Skeletal muscle tissue (tissue), 4 donors: Measurements from ENCODE around the gene NPTX1. TPM values are rescaled to one million over a fixed set of nuclear protein-coding genes. Genes with fewer than 3 reads are reported as not detected.

Source experiments
- H3K27ac ChIP-seq: one replicate; pipeline ENCODE4 v1.7.0; 2013; ENCODE audit warnings: mild to moderate bottlenecking, low read depth, low read length, inconsistent platforms
- H3K27me3 ChIP-seq, 3 donors: one replicate each; pipeline ENCODE4 v1.7.0; 2013; ENCODE audit warnings: low read length in 3 of 3; ENCODE audit not compliant: control insufficient read depth in 3 of 3, insufficient read depth in 3 of 3
- H3K36me3 ChIP-seq, 3 donors: one replicate each; pipeline ENCODE4 v1.7.0; 2013; ENCODE audit warnings: low read length in 3 of 3; ENCODE audit not compliant: control insufficient read depth in 3 of 3, insufficient read depth in 3 of 3
- H3K4me1 ChIP-seq, 3 donors: one replicate each; pipeline ENCODE4 v1.7.0; 2013; ENCODE audit warnings: low read length in 3 of 3, mild to moderate bottlenecking in 3 of 3; ENCODE audit not compliant: control insufficient read depth in 3 of 3, insufficient read depth in 3 of 3
- H3K4me3 ChIP-seq, 3 donors: one replicate each; pipeline ENCODE4 v1.7.0; 2013; ENCODE audit warnings: low read length in 3 of 3
- H3K9ac ChIP-seq, 3 donors: one replicate each; pipeline ENCODE4 v1.7.0; 2013; ENCODE audit warnings: low read length in 3 of 3, mild to moderate bottlenecking in 3 of 3, moderate library complexity in 2 of 3, low read depth in 1 of 3
- H3K9me3 ChIP-seq, 3 donors: one replicate each; pipeline ENCODE4 v1.7.0; 2013; ENCODE audit warnings: low read length in 3 of 3; ENCODE audit not compliant: control insufficient read depth in 3 of 3
- total RNA-seq: library from RNA; depleted of rRNA; stranded (reverse); fragments of >200 nt; gene quantifications from one replicate; pipeline ENCODE4 v1.2.3, GENCODE V29; 2014
- donor health status: Osteomylitis.

Gene NPTX1
- total RNA-seq, 1 donor from 2014 or later, result 1.0 TPM

DNA sequence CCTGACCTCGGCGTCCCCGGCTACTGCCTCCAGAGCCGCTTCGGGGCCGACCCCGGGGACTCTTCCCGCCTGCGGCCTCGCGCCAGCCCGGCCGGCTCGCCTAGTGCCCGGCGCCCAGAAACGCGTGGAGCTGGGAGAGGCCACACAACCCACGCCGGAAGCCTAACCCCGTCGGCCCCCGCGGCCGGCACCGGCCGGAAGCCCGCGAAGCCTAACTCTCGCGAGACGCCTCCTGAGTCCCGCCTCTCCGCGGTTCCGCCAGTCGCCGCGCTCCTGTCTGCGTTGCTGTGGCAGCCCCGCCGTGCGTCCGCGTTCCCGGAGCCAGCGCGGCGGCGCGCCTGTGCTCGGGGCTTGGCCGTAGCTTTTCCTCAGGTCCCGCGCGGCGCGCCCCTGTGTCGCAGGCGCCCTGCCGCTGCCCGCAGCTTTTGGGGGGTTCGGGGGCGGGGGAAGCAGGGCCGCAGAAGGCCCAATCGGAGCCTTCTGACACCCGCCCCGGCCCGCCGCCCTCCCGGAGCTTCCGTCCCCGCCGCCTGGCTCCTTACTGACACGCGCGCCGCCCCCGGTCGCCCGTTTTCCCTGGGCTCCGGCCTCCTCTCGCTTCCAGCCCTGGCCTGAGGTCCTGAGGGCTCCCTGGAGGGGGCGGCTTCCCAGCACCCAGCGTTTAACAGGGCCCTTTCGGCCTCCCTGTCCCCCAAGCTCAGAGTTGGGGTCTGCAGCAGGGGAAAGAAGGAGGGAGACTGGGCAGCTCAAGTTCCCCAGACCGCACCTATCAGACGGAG lies 21.7 kb downstream of the NPTX1 start:
- Histone ChIP-seq H3K27me3 (no peaks in the 10 kb centered on the region), H3K36me3 (no peaks in the 10 kb centered on the region), H3K4me1 (peaks cover 36 to 47% (median 40%) of the 10 kb centered on the region in 3 donors), H3K9me3 (no peaks in the 10 kb centered on the region), H3K9ac (peak overlapping the region; percentile 92 to 96 (median 95)), H3K4me3 (peak overlapping the region; percentile 88 to 94 (median 89)), H3K27ac (peak overlapping the region; percentile 96)

DNA sequence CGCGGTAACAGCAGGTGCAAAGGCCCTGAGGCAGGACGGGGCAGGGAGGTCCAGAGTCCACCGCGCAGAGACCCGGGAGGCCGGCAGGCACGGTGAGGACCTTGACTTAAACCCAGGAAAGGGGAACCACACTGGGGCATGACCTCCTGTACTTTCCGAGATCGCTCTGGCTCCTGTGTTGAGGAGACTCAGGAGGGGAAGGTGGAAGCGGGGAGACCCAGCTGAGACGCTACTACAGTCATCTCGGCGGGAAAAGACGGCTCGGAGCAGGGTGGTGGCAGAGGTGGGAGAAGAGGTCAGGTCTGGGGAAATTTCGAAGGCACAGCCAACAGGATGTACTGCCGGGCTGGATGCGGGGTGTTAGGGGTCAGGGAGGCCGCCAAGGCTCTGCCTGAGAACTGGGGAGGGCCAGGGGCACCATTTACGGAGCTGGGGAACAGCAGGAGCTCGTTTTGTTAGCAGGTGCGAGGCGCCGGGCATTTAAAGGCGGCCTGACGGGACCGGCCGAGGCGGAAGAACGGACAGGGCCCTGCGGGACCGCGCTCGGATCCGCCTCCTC lies 22.3 kb downstream of the NPTX1 start:
- no peaks in the 10 kb centered on the region for H3K27me3 ChIP-seq
- no peaks in the 10 kb centered on the region for H3K9me3 ChIP-seq
- peak overlapping the region; percentile 92 to 96 (median 95) for H3K9ac ChIP-seq
- peak overlapping the region; percentile 96 for H3K27ac ChIP-seq
- H3K4me1 ChIP-seq, result peaks cover 36 to 44% (median 41%) of the 10 kb centered on the region in 3 donors
- H3K4me3 ChIP-seq, result peak overlapping the region; percentile 88 to 94 (median 89)
- no peaks in the 10 kb centered on the region for H3K36me3 ChIP-seq

DNA sequence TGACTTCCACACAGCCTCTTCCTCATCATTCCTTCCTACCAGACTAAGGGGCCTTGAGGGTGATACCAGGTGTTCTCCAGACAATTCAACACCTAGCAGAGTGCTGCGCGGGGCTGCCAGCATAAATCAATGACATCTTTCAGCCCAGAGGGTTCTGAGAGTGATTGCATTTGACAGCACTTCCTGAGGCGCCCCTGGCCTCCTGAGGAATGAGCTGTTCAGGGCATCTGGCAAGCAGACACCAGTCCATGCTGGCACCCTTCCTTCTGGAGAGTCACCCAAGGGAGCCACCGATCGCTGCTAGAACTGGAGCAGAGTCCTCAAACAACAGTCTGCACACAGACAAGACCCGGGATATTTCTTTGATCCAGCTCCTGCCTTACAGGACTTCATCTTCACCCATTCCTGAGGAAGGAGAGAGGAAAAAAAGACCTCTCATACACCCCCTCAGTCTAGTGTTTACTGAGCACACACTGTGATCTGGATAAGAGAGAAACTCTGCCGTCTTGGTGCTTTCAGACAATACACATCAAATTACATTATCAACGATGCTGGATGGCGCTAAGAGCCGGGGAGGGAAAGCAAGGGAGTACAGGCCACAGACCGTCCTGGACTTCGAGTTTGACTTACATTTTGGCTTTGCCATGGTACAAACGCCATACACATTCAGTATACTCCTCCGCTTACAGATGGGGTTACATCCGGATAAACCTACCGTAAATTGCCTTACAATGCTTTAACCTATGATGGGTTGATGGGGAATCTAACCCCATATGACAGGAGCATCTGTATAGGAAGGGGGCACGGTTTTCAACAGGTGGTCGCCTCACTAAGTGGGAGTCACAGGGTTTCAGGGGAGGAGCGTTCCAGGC lies 23.0 kb downstream of the NPTX1 start:
- Histone ChIP-seq H3K4me1 (peaks cover 36 to 44% (median 41%) of the 10 kb centered on the region in 3 donors), H3K4me3 (peak overlapping the region; percentile 88 to 94 (median 89)), H3K36me3 (no peaks in the 10 kb centered on the region), H3K27me3 (no peaks in the 10 kb centered on the region), H3K27ac (no peak overlapping the region), H3K9ac (peak overlapping the region in 1 of 3 donors; percentile 95), H3K9me3 (no peaks in the 10 kb centered on the region)

GRCh38 chr17:80452173-80452915 lies 24.1 kb downstream of the NPTX1 start:
- no peak overlapping the region for H3K4me3 ChIP-seq
- peak overlapping the region in 1 of 3 donors; percentile 25 for H3K9ac ChIP-seq
- no peaks in the 10 kb centered on the region for H3K36me3 ChIP-seq
- no peaks in the 10 kb centered on the region for H3K27me3 ChIP-seq
- H3K4me1 ChIP-seq, result peaks cover 30 to 37% (median 34%) of the 10 kb centered on the region in 3 donors
- H3K9me3 ChIP-seq, result no peaks in the 10 kb centered on the region
- H3K27ac ChIP-seq, result no peak overlapping the region

DNA sequence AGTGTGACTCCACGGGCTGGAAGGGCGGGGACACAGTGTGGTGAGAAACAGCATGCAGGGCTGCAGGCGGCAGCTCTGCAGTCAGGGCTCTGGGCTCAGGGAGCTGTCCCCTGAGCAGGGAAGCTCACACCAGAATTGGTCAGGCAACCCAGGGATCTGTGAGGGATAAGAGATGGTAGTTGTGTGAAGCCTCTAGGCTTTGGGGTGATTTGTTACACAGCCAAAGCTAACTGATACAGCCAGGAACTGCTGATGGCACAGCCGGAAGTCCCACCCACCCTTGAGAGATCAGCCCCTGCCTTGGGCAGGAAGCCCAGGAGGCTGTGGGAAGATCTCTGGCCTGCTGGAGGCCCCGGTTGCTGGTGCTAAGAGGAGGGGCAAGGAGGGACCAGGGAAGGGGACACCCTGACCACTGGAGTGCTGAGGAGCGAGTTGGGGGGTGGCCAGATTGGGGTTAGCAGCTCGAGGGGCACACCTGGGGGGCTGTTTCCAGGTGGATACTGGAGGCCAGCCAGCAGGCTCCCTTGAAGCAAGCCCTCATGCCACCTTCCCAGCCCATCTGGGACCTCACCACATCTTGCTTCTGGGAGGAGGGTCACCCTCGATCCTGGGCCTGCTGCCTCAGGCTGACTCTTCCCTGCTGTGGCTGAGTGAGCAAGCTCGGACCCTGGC lies 25.2 kb downstream of the NPTX1 start:
- no peak overlapping the region for H3K4me3 ChIP-seq
- H3K9ac ChIP-seq, result no peak overlapping the region
- H3K9me3 ChIP-seq, result no peaks in the 10 kb centered on the region
- no peak overlapping the region for H3K27ac ChIP-seq
- H3K36me3 ChIP-seq, result no peaks in the 10 kb centered on the region
- no peaks in the 10 kb centered on the region for H3K27me3 ChIP-seq
- peaks cover 20 to 26% (median 24%) of the 10 kb centered on the region in 3 donors for H3K4me1 ChIP-seq

DNA sequence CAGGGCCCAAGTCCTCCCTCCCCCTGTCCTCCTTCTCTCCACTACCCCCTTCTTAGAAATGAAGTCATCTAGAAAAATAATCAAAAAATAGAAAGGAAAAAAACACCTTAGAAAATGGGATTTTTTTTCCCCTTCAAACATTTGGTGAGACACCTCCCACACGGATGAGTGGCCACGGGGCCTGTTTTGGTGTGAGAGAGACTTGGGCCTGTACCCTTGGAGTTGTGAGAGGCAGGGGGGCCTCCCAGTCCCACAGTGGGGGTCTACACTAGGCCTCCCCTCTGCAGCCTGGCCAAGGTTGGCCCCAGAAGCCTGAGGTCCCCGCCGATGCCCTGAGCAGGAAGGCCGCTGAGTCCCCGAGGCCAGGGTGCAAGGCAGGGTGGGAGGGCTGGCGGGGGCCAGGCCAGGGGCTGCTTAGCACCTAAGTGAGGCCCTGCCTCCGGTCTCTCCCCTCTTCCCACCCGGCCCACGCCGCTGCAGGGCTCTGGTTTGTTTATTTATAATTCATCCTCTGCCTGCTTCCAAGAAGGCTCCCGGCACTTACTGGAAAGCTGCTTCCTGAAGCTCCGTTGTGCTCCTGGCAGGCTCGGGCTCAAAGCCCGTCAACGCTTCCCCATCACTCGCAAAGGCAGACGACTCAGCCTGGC lies 26.4 kb downstream of the NPTX1 start:
- Histone ChIP-seq H3K9ac (no peak overlapping the region), H3K4me1 (peaks cover 8 to 18% (median 12%) of the 10 kb centered on the region in 3 donors)

GRCh38 chr17:80449194-80449929 lies 27.0 kb downstream of the NPTX1 start:
- Histone ChIP-seq H3K9me3 (no peaks in the 10 kb centered on the region), H3K9ac (no peak overlapping the region), H3K36me3 (no peaks in the 10 kb centered on the region), H3K27me3 (no peaks in the 10 kb centered on the region), H3K27ac (no peak overlapping the region), H3K4me1 (peaks cover 7 to 18% (median 12%) of the 10 kb centered on the region in 3 donors), H3K4me3 (no peak overlapping the region)

More for the DNA sequence above, 26.4 kb downstream of the NPTX1 start:
- H3K36me3 ChIP-seq, result no peaks in the 10 kb centered on the region
- no peak overlapping the region for H3K27ac ChIP-seq
- H3K4me3 ChIP-seq, result no peak overlapping the region
- no peaks in the 10 kb centered on the region for H3K9me3 ChIP-seq
- no peaks in the 10 kb centered on the region for H3K27me3 ChIP-seq

- Histone ChIP-seq H3K4me1 (peaks cover 0 to 4% (median 2%) of the 10 kb centered on the region in 3 donors), H3K27ac (no peak overlapping the region), H3K9ac (no peak overlapping the region), H3K9me3 (no peaks in the 10 kb centered on the region), H3K36me3 (no peaks in the 10 kb centered on the region), H3K27me3 (peaks cover 0 to 2% (median 0%) of the 10 kb centered on the region in 3 donors), H3K4me3 (no peak overlapping the region)
These were observed 28.6 kb downstream of the NPTX1 start for GRCh38 chr17:80447790-80448189.
